OCI-LY1 (cell line): ENCODE results near the gene GPD2.

ENCODE experiments used
- CTCF ChIP-seq: fragments of 200-600 bp; sonication (generic), shearing (Covaris generic); IDR thresholded peaks from 2 replicates; pipeline ENCODE4 v1.5.1; 2017; ENCODE audit warnings: mild to moderate bottlenecking, antibody characterized with exemption, low read length, moderate library complexity, mixed read lengths
- EZH2 ChIP-seq: fragments of 200-600 bp; sonication (generic), shearing (Covaris generic); IDR thresholded peaks from 2 replicates; pipeline ENCODE4 v1.8.0; 2017; ENCODE audit warnings: borderline replicate concordance, mixed run types, mild to moderate bottlenecking, antibody characterized with exemption, low read length, moderate library complexity, mixed read lengths

- TF ChIP-seq CTCF (no peak), EZH2 (no peak)
These were observed 103.1 kb downstream of the GPD2 start for GRCh38 chr2:156539086-156539860.
